MM.1S (cell line): ENCODE measurements around the gene AKAP3.

ENCODE experiments used
- DNase-seq: peaks from one replicate; pipeline ENCODE4 v3.0.0-alpha.2; 2015
- H2AFZ ChIP-seq: fragments of 300-600 bp; sonication (generic); 2 replicates; pipeline ENCODE4 v1.6.0; 2016; ENCODE audit warnings: antibody characterized with exemption, low read length
- H3F3A ChIP-seq: fragments of 300-600 bp; sonication (generic); 2 replicates; pipeline ENCODE4 v1.6.1; 2016; ENCODE audit warnings: mild to moderate bottlenecking, antibody characterized with exemption, low read length, moderate library complexity, mixed read lengths; ENCODE audit not compliant: insufficient read depth
- H3K27ac ChIP-seq: fragments of 300-600 bp; sonication (generic); 2 replicates; pipeline ENCODE4 v1.5.1; 2016; ENCODE audit warnings: mild to moderate bottlenecking, low read length
- H3K27me3 ChIP-seq: fragments of 300-600 bp; sonication (generic); replicated peaks from 2 replicates; pipeline ENCODE4 v1.6.0; 2016; ENCODE audit warnings: low read length; ENCODE audit not compliant: insufficient read depth
- H3K36me3 ChIP-seq: fragments of 300-600 bp; sonication (generic); replicated peaks from 2 replicates; pipeline ENCODE4 v1.6.1; 2016; ENCODE audit warnings: mild to moderate bottlenecking, low read length, mixed read lengths; ENCODE audit not compliant: insufficient read depth
- H3K4me1 ChIP-seq: fragments of 300-600 bp; sonication (generic); 2 replicates; pipeline ENCODE4 v1.6.1; 2016; ENCODE audit warnings: low read length, mixed read lengths
- H3K4me2 ChIP-seq: fragments of 300-600 bp; sonication (generic); 2 replicates; pipeline ENCODE4 v1.6.0; 2016; ENCODE audit warnings: low read depth, low read length
- H3K4me3 ChIP-seq: fragments of 300-600 bp; sonication (generic); 2 replicates; pipeline ENCODE4 v1.5.1; 2016; ENCODE audit warnings: low read length, mixed read lengths
- H3K79me2 ChIP-seq: fragments of 300-600 bp; sonication (generic); 2 replicates; pipeline ENCODE4 v1.6.1; 2016; ENCODE audit warnings: mixed run types, low read length, mixed read lengths
- H3K9ac ChIP-seq: fragments of 300-600 bp; sonication (generic); 2 replicates; pipeline ENCODE4 v1.6.1; 2016; ENCODE audit warnings: low read length, mixed read lengths
- H3K9me2 ChIP-seq: fragments of 300-600 bp; sonication (generic); replicated peaks from 2 replicates; pipeline ENCODE4 v1.6.1; 2016; ENCODE audit warnings: mild to moderate bottlenecking, low read length, mixed read lengths; ENCODE audit not compliant: insufficient read depth
- H3K9me3 ChIP-seq: fragments of 300-600 bp; sonication (generic); replicated peaks from 2 replicates; pipeline ENCODE4 v1.6.1; 2016; ENCODE audit warnings: mild to moderate bottlenecking, low read length, mixed read lengths; ENCODE audit not compliant: insufficient read depth
- H4K20me1 ChIP-seq: fragments of 300-600 bp; sonication (generic); 2 replicates; pipeline ENCODE4 v1.6.1; 2016; ENCODE audit warnings: mild to moderate bottlenecking, low read length, moderate library complexity, mixed read lengths; ENCODE audit not compliant: insufficient read depth
- CTCF ChIP-seq: fragments of 300-600 bp; sonication (generic); IDR thresholded peaks from 2 replicates; pipeline ENCODE4 v1.5.1; 2016; ENCODE audit warnings: antibody characterized with exemption, low read length, mixed read lengths
- EZH2 ChIP-seq: fragments of 300-600 bp; sonication (generic); optimal IDR thresholded peaks from 2 replicates; pipeline ENCODE3; 2017; ENCODE audit warnings: low read depth, mild to moderate bottlenecking, antibody characterized with exemption, low read length, mixed read lengths
- EZH2phosphoT487 ChIP-seq: fragments of 300-600 bp; sonication (generic); IDR thresholded peaks from 2 replicates; pipeline ENCODE4 v1.6.1; 2018; ENCODE audit warnings: antibody characterized with exemption, low read length

Gene AKAP3

GRCh38 chr12:4653691-4654090, 4.8 kb upstream of the AKAP3 start:
- no peaks in the 10 kb centered on the region for H3K9me3 ChIP-seq
- H4K20me1 ChIP-seq: no peaks in the 10 kb centered on the region
- no peak overlapping the region for H3K4me3 ChIP-seq
- TF ChIP-seq EZH2: no peak
- TF ChIP-seq CTCF: no peak
- TF ChIP-seq EZH2phosphoT487: no peak
- H3K79me2 ChIP-seq: peaks cover 61% of the 10 kb centered on the region
- no peak overlapping the region for H2AFZ ChIP-seq
- no peak overlapping the region for H3K4me2 ChIP-seq
- H3K9ac ChIP-seq: no peak overlapping the region
- no peak overlapping the region for H3K27ac ChIP-seq
- no peaks in the 10 kb centered on the region for H3K27me3 ChIP-seq
- H3K36me3 ChIP-seq: peaks cover 14% of the 10 kb centered on the region; the same call in 1 of the 2 replicates
- H3F3A ChIP-seq: 0 out of 2 replicates have a peak, but pooled peaks cover 5% of the 10 kb centered on the region
- H3K9me2 ChIP-seq: no peaks in the 10 kb centered on the region
- H3K4me1 ChIP-seq: peaks cover 29% of the 10 kb centered on the region
- DNase-seq: no peak

GRCh38 chr12:4653257-4653656, 4.4 kb upstream of the AKAP3 start:
- Histone ChIP-seq H3K9me3 (no peaks in the 10 kb centered on the region), H3K4me3 (no peak overlapping the region), H3K27ac (no peak overlapping the region), H3K9ac (no peak overlapping the region), H3K36me3 (peaks cover 14% of the 10 kb centered on the region; the same call in 1 of the 2 replicates), H3K4me1 (peaks cover 29% of the 10 kb centered on the region), H3F3A (peaks cover 9% of the 10 kb centered on the region; the same call in 1 of the 2 replicates), H3K9me2 (no peaks in the 10 kb centered on the region), H3K27me3 (no peaks in the 10 kb centered on the region), H3K79me2 (peaks cover 61% of the 10 kb centered on the region), H2AFZ (no peak overlapping the region), H3K4me2 (no peak overlapping the region), H4K20me1 (no peaks in the 10 kb centered on the region)
- TF ChIP-seq EZH2 (no peak), EZH2phosphoT487 (no peak), CTCF (no peak)
- no peak for DNase-seq

- peaks cover 33% of the 10 kb centered on the region for H3K4me1 ChIP-seq
These were observed 459 bp upstream of the AKAP3 start for GRCh38 chr12:4649358-4649661.

More at GRCh38 chr12:4649358-4649661, 459 bp upstream of the AKAP3 start:
- H2AFZ ChIP-seq: peak overlapping the region; percentile 78
- no peak for DNase-seq
- H3K9me3 ChIP-seq: no peaks in the 10 kb centered on the region
- H3K36me3 ChIP-seq: 0 out of 2 replicates have a peak, but pooled peaks cover 6% of the 10 kb centered on the region
- peak overlapping the region; percentile 64 for H3K4me2 ChIP-seq
- H3K79me2 ChIP-seq: peaks cover 52% of the 10 kb centered on the region
- peak overlapping the region; percentile 54; the same call in 1 of the 2 replicates for H3K27ac ChIP-seq
- H3F3A ChIP-seq: peaks cover 18% of the 10 kb centered on the region; the same call in 1 of the 2 replicates
- H3K27me3 ChIP-seq: no peaks in the 10 kb centered on the region
- no peaks in the 10 kb centered on the region for H3K9me2 ChIP-seq
- no peaks in the 10 kb centered on the region for H4K20me1 ChIP-seq
- TF ChIP-seq CTCF (no peak), EZH2phosphoT487 (no peak), EZH2 (no peak)
- H3K9ac ChIP-seq: peak overlapping the region; percentile 81
- peak overlapping the region; percentile 80 for H3K4me3 ChIP-seq
